Activated CD8-positive, alpha-beta memory T cell treated with anti-CD3 and anti-CD28 coated beads, Interleukin-2, amount 50 U/mL, for 24 hours (primary cell): ENCODE results near the gene SAPCD1.

Experiments
- DNase-seq: peaks from one replicate; pipeline ENCODE4 v3.0.0-alpha.2; 2020; ENCODE audit errors: extremely low read depth

Gene SAPCD1

GRCh38 chr6:31762356-31762755 lies at the start of gene SAPCD1:
SAPCD1 (plus strand) TSS chr6:31762656; CDS start chr6:31763055, 399 bp downstream.
- no peak for DNase-seq

- no peak for DNase-seq
These were observed 49.0 kb upstream of the SAPCD1 start for GRCh38 chr6:31713465-31713864.

- no peak for DNase-seq
These were observed 48.3 kb upstream of the SAPCD1 start for GRCh38 chr6:31713991-31714684.

GRCh38 chr6:31715022-31715958 lies 47.2 kb upstream of the SAPCD1 start, which contains the start of gene LY6G6D:
LY6G6D (plus strand) TSS chr6:31715348; CDS start chr6:31715356, 8 bp downstream.
- no peak for DNase-seq

- no peak for DNase-seq
These were observed 44.8 kb upstream of the SAPCD1 start for GRCh38 chr6:31717499-31718222.

GRCh38 chr6:31718265-31718664 lies 44.2 kb upstream of the SAPCD1 start:
- DNase-seq = no peak

GRCh38 chr6:31719001-31719400 lies 43.5 kb upstream of the SAPCD1 start:
- DNase-seq = no peak

GRCh38 chr6:31720196-31720770 lies 42.2 kb upstream of the SAPCD1 start:
- no peak for DNase-seq

- DNase-seq = no peak
These were observed 41.0 kb upstream of the SAPCD1 start, which contains the start of gene LY6G6C for GRCh38 chr6:31721351-31722020. LY6G6C (minus strand) TSS chr6:31721746; CDS start chr6:31721679, 67 bp downstream.

GRCh38 chr6:31722173-31722572 lies 40.3 kb upstream of the SAPCD1 start:
- no peak for DNase-seq

- no peak for DNase-seq
These were observed 39.0 kb upstream of the SAPCD1 start, which contains the start of gene MPIG6B for GRCh38 chr6:31723245-31723979. MPIG6B (plus strand) TSS chr6:31723373; CDS start chr6:31723384, 11 bp downstream.

- no peak for DNase-seq
These were observed 38.3 kb upstream of the SAPCD1 start for GRCh38 chr6:31723980-31724691.

- no peak for DNase-seq
These were observed 36.7 kb upstream of the SAPCD1 start for GRCh38 chr6:31725502-31726350.

GRCh38 chr6:31727034-31727716 lies 35.3 kb upstream of the SAPCD1 start:
- DNase-seq = no peak

GRCh38 chr6:31727717-31728671 lies 34.5 kb upstream of the SAPCD1 start:
- DNase-seq = no peak

GRCh38 chr6:31728767-31729514 lies 33.5 kb upstream of the SAPCD1 start, which contains the start of gene DDAH2:
DDAH2 (minus strand) TSS chr6:31729299; CDS start chr6:31729161, 138 bp downstream.
- DNase-seq = no peak
